Left forelimb (tissue), 1 donor: ENCODE data around the gene MPPED1.

Experiments
- DNase-seq: peaks from one replicate; pipeline ENCODE4 v3.0.0-alpha.2; 2018; ENCODE audit warnings: low spot score

Gene MPPED1

DNA sequence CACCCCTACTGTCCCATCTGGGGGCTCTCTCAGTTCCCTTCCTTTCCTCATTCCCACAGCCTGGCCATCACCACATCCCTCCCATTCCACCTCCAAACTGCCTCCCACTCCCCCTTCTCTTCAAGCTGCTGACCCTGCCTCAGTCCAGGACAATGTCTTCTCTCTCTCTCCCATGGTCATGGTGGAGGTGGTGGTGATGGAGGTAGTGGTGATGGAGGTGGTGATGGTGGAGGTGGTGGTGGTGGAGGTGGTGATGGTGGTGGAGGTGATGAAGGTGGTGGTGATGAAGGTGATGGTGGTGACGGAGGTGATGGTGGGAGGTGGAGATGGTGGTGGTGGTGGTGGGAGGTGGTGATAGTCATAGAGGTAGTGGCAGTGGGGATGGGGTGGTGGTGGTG, 87.0 kb downstream of the MPPED1 start:
- DNase-seq, result no peak

DNA sequence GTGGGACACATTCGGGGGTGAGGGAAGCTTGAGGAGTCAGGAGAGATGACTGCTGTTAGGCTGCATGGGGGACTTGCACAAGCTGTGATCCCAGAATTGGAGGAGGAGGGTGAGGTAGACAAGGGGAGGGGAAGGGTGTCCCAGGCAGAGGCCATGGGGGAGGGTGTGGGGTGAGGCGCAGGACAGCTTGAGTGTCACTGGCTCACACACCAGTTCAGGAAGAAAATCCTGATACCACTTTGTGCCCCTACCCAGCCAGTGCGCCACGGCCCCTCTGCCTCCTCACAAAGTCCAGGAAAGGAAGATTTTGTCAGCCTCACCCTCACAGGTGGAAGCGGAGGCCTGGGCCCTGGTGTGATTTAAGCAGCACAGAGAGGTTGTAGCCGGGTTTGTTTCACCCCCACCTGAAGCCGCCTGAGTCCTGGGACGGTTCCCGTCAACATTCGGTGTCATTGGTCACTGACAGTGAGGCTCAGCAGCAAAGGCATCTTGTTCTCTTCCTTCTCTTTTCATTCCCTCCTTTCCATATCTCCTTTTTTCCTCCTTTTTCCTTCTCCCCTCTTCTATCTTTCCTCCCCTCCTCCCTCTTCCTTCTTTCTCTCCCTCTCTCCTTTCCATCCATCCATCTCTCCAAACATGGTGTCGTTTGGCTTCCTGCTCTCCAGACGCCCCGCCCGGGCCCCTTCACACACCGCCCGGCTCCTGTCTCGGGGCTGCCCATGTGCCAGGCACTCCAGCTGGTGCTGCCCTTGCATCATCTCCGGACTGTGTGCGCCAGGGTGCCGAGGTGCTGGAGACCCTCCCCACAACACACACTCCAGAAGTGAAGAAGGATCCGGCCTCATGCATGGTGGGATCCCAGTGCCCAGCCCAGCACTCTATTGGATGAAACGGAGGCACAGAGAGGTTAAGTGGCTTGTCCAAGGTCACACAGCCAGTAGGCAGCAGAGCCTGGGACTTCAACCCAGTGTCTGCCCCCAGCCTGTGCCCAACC, 89.3 kb downstream of the MPPED1 start:
- no peak for DNase-seq

DNA sequence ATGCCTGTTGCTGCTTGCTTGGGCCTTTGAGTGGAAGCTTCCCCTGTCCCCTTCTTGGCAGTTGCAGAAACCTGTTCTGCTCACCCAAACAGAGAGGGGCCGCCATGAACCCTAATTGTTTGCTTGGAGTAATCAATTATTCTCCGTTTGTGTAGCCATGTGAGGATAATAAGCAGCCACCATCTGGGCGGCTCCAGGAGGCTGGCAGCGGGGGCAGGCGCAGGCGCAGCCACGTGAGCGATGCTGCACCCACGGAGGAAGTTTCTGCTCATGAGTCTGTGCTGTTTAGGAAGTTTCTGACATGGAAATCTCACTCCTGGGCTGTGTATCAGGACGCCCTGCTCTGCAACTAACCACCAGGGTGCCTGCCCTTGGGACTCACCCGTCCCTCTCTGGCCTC, 90.1 kb downstream of the MPPED1 start:
- no peak for DNase-seq

GRCh38 chr22:43502306-43502874, 90.6 kb downstream of the MPPED1 start:
- no peak for DNase-seq

DNA sequence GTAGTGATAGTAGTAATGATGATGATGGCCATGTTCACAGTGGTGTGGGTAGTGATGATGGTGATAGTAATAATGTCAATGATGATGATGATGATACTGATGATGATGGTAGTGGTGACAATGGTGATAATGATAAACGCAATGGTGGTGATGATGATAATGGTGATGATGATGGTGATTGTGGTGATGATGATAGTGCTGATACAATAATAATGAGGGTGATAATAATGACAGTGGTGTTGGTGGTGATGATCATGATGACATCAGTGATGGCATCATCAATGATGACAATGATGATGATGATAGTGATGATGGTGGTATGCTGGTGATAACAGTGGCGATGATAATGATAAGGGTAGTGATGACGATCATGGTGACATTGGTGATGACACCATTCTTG, 92.3 kb downstream of the MPPED1 start:
- no peak for DNase-seq

- DNase-seq, result no peak
Observed at GRCh38 chr22:43504666-43505261, 93.0 kb downstream of the MPPED1 start.

- no peak for DNase-seq
Observed at GRCh38 chr22:43505423-43505822, 93.6 kb downstream of the MPPED1 start.

DNA sequence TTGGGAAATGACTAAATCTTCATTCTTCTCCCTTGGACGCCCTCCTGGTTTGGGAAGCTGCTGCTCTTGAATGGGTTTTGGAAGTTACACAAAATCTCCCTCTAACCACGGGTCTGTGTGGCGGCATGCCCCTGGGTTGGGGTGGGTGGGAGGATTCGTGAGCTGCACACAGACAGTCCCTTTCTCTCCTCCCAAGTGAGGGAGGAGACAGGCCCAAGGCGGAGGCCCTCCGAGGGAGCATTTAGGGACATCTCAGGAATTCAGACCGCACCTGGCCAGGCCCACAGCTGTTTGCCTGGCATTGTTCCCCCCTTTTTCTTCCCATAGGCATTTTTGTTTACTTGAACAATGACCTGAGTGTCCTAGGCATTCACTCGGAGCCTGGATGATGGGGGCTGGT, 94.1 kb downstream of the MPPED1 start:
- no peak for DNase-seq

DNA sequence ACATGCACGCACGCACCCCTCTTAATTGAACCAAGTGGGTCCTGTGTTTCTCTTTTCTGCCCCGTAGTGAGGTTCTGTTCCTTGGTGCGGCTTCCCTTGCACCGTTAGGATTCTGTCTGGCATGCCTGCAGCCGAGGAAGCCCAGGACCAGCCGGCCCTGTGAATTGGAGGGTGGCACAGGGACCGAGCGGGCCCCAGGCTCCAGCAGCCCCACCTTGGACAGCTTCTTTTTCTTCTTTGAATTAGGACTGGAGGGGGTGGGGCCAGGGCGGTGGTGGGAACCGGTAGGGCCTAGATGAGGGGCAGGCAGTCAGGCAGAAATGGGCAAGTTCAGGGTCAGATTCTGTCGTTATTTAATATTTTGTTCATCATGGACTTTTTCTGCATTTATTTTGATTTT, 94.7 kb downstream of the MPPED1 start:
- no peak for DNase-seq

DNA sequence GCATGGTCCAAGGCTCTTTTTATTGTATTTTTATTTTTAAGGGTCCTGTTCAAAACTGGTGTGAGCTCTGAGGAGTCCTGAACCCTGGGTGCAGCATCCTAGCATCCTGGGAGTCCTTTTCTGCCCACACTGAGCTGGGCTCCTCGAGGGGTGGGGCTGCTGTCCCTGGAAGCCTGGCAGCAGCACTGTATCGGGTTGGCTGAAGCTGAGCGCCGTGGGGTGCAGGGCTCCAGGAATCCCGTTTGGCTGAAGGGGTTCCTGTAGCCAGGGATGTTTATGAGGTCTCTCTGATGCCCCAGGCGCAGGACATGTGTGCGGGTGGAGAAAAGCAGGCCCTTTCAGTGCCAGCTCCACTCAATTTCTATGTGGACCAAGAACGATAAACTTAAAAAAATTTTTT, 95.4 kb downstream of the MPPED1 start:
- no peak for DNase-seq

- DNase-seq, result no peak
Observed at GRCh38 chr22:43508489-43508888, 96.7 kb downstream of the MPPED1 start.

DNA sequence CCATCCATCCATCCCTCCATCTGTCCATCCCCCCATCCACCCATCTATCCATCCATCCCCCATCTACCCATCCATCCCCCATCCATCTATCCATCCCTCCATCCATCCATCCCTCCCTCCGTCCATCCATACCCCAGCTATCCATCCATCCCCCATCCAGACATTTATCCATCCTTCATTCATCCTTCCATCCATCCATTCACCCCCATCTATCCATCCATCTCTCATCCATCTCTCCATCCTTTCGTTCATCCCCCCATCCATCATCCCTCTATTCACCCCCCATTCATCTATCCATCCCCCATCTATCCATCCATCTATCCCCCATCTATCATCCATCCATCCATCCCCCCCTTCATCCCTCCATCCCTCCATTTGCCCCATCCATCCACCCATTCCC, 97.5 kb downstream of the MPPED1 start:
- DNase-seq, result no peak

- no peak for DNase-seq
Observed at GRCh38 chr22:43510281-43511070, 98.7 kb downstream of the MPPED1 start.

DNA sequence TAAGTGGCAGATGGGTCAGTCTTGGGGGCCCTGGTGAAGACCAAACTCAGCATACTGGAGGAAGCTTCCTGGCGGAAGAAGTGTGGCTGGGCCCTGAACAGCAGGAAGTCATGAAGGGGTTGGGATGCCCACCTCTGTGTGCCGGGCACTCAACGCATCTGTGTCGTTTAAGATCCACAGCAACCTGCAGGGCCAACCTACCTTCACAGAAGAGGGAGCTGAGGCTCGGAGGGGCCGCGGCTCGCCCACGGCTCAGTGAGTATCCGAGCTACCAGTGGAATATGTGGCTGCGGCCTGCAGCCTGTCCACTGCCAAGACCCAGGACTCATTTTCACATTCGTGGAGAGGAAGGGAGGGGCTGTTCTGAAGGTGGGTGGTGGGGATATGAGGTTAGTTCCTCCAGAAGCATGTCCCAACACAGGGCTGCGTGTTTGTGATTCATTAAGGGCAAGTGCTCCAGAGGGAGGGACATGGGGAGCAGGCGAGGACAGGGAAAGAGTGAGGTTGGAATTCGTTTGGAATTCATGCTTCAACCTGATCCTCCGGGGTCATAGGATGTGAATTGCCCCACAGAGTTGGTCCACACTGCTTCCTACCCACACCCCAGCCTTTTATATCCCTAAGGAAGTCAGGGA, 99.6 kb downstream of the MPPED1 start:
- DNase-seq, result no peak

- no peak for DNase-seq
Observed at GRCh38 chr22:43512279-43512678, 100.5 kb downstream of the MPPED1 start.

GRCh38 chr22:43514476-43515157, 102.8 kb downstream of the MPPED1 start:
- no peak for DNase-seq

- no peak for DNase-seq
Observed at GRCh38 chr22:43515411-43515810, 103.6 kb downstream of the MPPED1 start.

GRCh38 chr22:43515902-43516301, 104.1 kb downstream of the MPPED1 start:
- no peak for DNase-seq

DNA sequence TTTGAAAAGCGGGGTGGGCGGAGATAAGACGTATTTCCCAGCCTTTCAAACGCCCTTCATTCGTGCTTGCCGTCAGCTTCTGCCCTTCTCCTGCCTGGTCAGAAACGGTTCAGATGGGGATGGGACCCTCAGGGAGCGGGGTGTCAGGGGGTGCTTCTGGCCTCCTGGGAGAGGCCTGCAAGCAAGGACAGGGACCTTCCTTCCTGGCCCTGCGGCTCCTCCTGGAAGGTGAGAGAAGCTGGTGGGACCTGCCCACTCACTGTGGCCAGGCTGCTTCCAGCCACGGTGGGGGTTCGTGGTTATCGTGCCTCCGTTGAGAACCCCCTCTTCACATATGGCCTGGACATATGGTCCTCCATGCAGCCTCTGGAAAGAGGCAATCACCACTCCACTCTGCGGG, 104.6 kb downstream of the MPPED1 start:
- no peak for DNase-seq

DNA sequence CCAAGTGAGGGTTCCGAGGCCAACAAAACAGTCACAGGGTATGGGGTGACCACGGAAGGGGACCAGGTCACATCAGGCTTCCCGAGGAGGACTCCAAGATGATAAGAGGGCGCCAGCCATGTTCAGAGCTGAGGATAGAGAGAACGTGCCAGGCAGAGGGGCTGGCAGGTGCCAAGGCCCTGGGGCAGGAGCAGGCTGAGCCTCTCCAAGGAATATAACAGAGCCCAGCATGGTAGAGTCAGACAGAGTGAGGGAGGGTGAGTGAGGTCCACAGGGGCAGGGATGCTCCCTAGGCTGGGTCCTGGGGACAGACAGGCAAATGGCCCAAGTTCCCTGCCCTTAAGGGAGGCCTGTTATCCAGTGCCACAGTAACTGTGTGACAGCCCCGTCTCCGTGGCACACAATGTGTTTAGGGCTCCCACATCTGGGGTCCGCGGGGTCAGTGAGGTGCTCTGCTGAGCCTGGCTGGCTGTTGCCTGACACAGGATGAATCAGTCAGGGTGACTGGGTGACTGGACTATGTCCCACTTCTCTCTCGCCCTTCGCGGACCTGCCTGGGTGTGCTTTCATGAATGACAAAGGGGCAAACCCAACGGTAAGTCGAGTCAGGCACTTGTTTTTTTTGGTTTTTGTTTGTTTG, 105.3 kb downstream of the MPPED1 start:
- DNase-seq, result no peak

DNA sequence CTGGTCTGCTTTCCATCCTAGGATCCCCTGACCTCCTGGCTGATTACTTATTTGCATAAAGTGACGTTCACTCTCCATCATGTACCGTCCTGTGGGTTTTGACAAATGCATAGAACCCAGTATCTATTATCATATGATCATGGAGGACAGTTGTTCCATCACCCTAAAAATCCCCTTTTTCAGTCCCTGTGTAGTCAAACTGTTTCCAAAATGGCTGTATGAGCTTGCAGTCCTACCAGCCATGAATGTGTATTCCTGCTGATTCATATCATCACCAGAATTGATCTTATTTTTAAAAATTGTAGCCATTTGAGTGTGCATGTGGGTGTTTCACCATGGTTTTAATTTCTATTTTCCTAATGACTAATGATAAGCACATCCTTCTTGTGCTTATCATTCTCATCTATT, 108.8 kb downstream of the MPPED1 start:
- no peak for DNase-seq
